AG10803 (cell line): ENCODE data around the gene DOCK3.
"Not testable (repeated sequence)": the region's sequence is repeated elsewhere in the genome, so short reads cannot be mapped to it uniquely, and the experiment has no call there.

Experiments
- DNase-seq: peaks from one replicate; pipeline ENCODE4 v3.0.0; 2010; ENCODE audit warnings: low read depth
- H3K4me3 ChIP-seq: 2 replicates; pipeline ENCODE4 v1.5.1; 2011; ENCODE audit warnings: mild to moderate bottlenecking, low read length, control low read depth
- CTCF ChIP-seq: conservative IDR thresholded peaks from 2 replicates; pipeline ENCODE4 v1.5.1; 2011; ENCODE audit warnings: mild to moderate bottlenecking, low read length, control low read depth, inconsistent platforms

Gene DOCK3

GRCh38 chr3:51224283-51224682 lies 549.6 kb downstream of the DOCK3 start:
- no peak for TF ChIP-seq CTCF
- H3K4me3 ChIP-seq: no peak overlapping the region
- no peak for DNase-seq

GRCh38 chr3:51224843-51225242 lies 550.1 kb downstream of the DOCK3 start:
- TF ChIP-seq CTCF: no peak
- DNase-seq: no peak
- no peak overlapping the region for H3K4me3 ChIP-seq

GRCh38 chr3:51242939-51243338 lies 568.2 kb downstream of the DOCK3 start:
- no peak overlapping the region for H3K4me3 ChIP-seq
- TF ChIP-seq CTCF: no peak
- DNase-seq: no peak

- peak; percentile 6 for DNase-seq
- TF ChIP-seq CTCF: no peak
Observed at GRCh38 chr3:51243924-51244323, 569.2 kb downstream of the DOCK3 start.

GRCh38 chr3:51245867-51246266 lies 571.1 kb downstream of the DOCK3 start:
- TF ChIP-seq CTCF: no peak

More at GRCh38 chr3:51243924-51244323, 569.2 kb downstream of the DOCK3 start:
- H3K4me3 ChIP-seq: no peak overlapping the region

GRCh38 chr3:51257870-51258269 lies 583.1 kb downstream of the DOCK3 start:
- no peak for DNase-seq
- H3K4me3 ChIP-seq: no peak overlapping the region
- TF ChIP-seq CTCF: no peak

More at GRCh38 chr3:51245867-51246266, 571.1 kb downstream of the DOCK3 start:
- DNase-seq: peak; percentile 28
- no peak overlapping the region for H3K4me3 ChIP-seq

- H3K4me3 ChIP-seq, DNase-seq: not testable (repeated sequence)
Observed at GRCh38 chr3:51264166-51264565, 589.4 kb downstream of the DOCK3 start.

GRCh38 chr3:51268132-51268531 lies 593.4 kb downstream of the DOCK3 start:
- H3K4me3 ChIP-seq: no peak overlapping the region
- no peak for TF ChIP-seq CTCF
- no peak for DNase-seq
